ENCODE results near the gene DUSP8. TPM values are rescaled to one million over a fixed set of nuclear protein-coding genes. Genes with fewer than 3 reads are reported as not detected.

Gene DUSP8
- total RNA-seq, 4 donors from 2014 or later: 2.5 to 8.5 (median 4.8) TPM

GRCh38 chr11:1573903-1574237 lies 1.8 kb upstream of the DUSP8 start:
- Histone ChIP-seq H3K36me3 (no peaks in the 10 kb centered on the region), H3K4me1 (peaks cover 38 to 55% (median 53%) of the 10 kb centered on the region in 4 donors), H3K27ac (replicated peaks in 1 of 4) (peak overlapping the region; percentile 79 to 87 (median 81)), H3K9me3 (peaks cover 0 to 10% (median 4%) of the 10 kb centered on the region in 4 donors), H3K27me3 (peaks cover 0 to 11% (median 2%) of the 10 kb centered on the region in 4 donors), H3K4me3 (peak overlapping the region; percentile 48 to 85 (median 53))
- intact Hi-C loops (cut with DNase I): loop anchor here (1.0 kb wide), 1 partner anchor 28 kb away; no protein-coding TSS in a partner anchor
- TF ChIP-seq EP300 (IDR thresholded peaks at IDR 0.05) (no peak), POLR2A (IDR thresholded peaks at IDR 0.05; ENCODE audit: low read depth) (no peak), POLR2AphosphoS5 (IDR thresholded peaks at IDR 0.05) (no peak), CTCF (IDR thresholded peaks at IDR 0.05) (no peak)
- 34% methylated on average over 5 of the region's 7 CpGs for WGBS
- DNase-seq (ENCODE audit: extremely low spot score): no peak

DNA sequence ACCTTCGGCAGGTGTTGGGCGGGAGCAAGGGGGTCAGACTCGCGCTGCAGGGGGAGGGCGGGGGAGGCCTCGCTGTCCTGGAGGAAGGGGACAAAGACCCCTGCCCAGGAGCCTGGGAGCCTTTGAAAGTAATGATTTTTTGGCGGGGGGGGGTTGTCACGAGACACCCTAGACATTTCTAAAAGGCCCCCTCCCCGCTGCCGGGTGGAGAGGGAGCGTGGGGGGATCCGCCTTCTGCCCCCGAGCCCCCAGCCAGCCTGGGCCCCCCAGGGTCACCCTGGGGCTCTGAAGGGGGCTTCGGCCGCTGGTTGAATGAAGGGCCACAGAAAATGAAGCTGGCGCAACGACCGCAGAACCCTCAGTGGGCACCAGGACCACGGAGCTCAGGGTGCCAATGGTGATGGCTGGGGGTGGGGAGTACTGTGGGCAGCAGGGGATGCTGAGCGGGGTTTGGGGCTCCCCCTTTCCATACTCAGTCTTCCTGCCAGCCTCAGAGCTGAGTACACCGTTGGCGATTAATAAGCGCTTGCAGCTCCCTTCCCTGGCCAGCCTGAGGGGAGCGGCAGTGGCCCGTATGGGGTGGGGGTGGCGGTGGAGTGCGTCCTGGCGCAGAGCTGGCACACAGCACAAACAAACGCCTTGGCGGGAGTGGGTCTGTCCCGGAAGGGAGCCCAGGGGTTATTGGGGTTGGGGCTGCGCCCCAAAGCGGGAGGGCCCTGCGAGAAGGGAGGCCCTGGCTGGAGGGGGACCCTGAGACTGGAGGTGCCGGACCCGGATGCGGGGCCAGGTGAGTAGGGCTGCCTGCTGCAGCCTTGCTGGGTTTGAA lies 1.2 kb upstream of the DUSP8 start:
- no peak for DNase-seq (ENCODE audit: extremely low spot score)
- peaks cover 0 to 11% (median 2%) of the 10 kb centered on the region in 4 donors for H3K27me3 ChIP-seq
- no peak for TF ChIP-seq POLR2A (IDR thresholded peaks at IDR 0.05; ENCODE audit: low read depth)
- TF ChIP-seq EP300 (IDR thresholded peaks at IDR 0.05): no peak
- no peak for TF ChIP-seq POLR2AphosphoS5 (IDR thresholded peaks at IDR 0.05)
- no peak for TF ChIP-seq CTCF (IDR thresholded peaks at IDR 0.05)
- no peaks in the 10 kb centered on the region for H3K36me3 ChIP-seq
- 10% methylated on average over 26 of the region's 37 CpGs for WGBS
- H3K4me1 ChIP-seq: peaks cover 43 to 61% (median 58%) of the 10 kb centered on the region in 4 donors
- H3K4me3 ChIP-seq: peak overlapping the region; percentile 68 to 85 (median 74)
- intact Hi-C loops (cut with DNase I): no loop called here
- H3K9me3 ChIP-seq: peaks cover 0 to 4% (median 2%) of the 10 kb centered on the region in 4 donors
- H3K27ac ChIP-seq (replicated peaks in 1 of 4): peak overlapping the region; percentile 79 to 87 (median 81)

DNA sequence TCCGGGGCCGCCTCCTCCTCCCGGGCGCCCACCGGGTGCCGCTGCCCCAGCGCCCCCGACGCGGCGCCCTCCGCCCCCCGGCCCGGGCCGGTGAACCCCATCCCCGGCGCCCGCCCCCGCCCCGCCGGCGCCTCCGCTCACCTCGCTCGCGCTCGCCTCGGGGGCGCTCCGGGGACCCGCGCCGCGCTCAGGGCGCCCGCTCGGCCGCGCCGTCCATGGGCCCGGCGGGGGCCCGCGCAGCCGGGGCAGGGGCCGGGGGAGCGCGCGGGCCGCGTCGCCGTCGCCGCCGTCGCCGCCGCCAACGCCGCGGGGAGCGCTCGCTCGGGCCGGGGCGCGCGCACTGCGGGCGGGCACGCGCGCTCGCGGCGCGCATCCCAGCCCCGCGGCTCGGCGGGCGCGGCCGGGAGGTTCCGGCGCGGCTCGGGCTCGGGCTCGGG lies 293 bp downstream of the DUSP8 start:
- no peaks in the 10 kb centered on the region for H3K36me3 ChIP-seq
- peaks cover 52 to 76% (median 71%) of the 10 kb centered on the region in 4 donors for H3K4me1 ChIP-seq
- TF ChIP-seq POLR2AphosphoS5 (IDR thresholded peaks at IDR 0.05): no peak
- no peak for TF ChIP-seq CTCF (IDR thresholded peaks at IDR 0.05)
- no peak for TF ChIP-seq EP300 (IDR thresholded peaks at IDR 0.05)
- TF ChIP-seq POLR2A (IDR thresholded peaks at IDR 0.05; ENCODE audit: low read depth): no peak
- H3K27me3 ChIP-seq: peaks cover 0 to 11% (median 2%) of the 10 kb centered on the region in 4 donors
- H3K27ac ChIP-seq (replicated peaks in 1 of 4): peak overlapping the region; percentile 82 to 86 (median 85)
- WGBS: 0% methylated on average over 3 of the region's 91 CpGs
- intact Hi-C loops (cut with DNase I): no loop called here
- no peaks in the 10 kb centered on the region for H3K9me3 ChIP-seq
- H3K4me3 ChIP-seq: peak overlapping the region; percentile 68 to 85 (median 74)
- DNase-seq (ENCODE audit: extremely low spot score): no peak

DNA sequence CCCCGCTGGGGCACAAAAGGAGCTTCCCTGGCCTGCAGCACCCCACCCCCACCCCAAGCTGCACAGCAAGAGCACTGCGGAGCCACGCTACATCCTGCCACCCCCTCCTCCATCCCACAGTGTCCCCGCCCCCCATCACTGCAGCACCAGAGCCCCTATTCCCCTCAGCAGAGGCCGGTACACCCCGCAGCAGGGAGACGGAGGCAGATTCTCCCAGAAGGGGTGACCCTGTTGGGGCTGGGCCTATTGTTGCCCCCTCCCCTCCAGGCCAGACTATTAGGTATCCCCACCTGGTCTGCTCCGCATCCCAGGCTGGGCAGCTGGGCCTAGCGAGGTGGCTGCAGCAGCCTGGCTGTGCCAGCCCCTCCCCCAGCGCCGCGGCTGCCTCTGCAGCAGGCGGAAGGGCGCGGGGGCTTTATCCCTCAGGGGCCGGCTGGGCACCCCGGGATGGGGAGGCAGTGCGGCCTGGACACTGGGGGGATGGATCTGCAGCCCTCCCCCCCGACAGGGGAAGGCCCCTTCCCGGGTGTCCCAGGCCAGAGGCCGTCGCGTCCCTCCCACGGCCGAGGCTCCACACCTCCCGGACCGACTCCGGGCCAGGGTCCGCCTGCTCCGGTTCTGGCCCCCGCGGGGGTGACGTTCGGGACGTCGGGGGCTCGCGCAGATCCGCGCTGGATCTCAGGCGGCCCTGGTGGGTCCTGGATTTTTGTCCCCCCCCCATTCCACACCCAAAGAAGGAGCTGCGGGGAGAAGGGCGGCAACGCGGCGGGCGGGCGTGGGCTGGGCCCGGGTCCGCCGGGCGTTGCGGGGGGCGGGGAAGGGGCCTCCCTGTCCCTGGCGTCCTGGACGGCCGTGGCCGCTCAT lies 943 bp downstream of the DUSP8 start:
- DNase-seq (ENCODE audit: extremely low spot score): no peak
- peaks cover 0 to 11% (median 2%) of the 10 kb centered on the region in 4 donors for H3K27me3 ChIP-seq
- H3K36me3 ChIP-seq: no peaks in the 10 kb centered on the region
- TF ChIP-seq EP300 (IDR thresholded peaks at IDR 0.05) (no peak), CTCF (IDR thresholded peaks at IDR 0.05) (no peak), POLR2AphosphoS5 (IDR thresholded peaks at IDR 0.05) (peak in 1 of 2 donors; percentile 19), POLR2A (IDR thresholded peaks at IDR 0.05; ENCODE audit: low read depth) (no peak)
- 13% methylated on average over 3 of the region's 58 CpGs for WGBS
- peaks cover 52 to 82% (median 71%) of the 10 kb centered on the region in 4 donors for H3K4me1 ChIP-seq
- H3K9me3 ChIP-seq: no peaks in the 10 kb centered on the region
- H3K27ac ChIP-seq (replicated peaks in 1 of 4): peak overlapping the region; percentile 82 to 86 (median 85)
- H3K4me3 ChIP-seq: peak overlapping the region; percentile 66 to 85 (median 68)
- intact Hi-C loops (cut with DNase I): no loop called here

Data from esophagus muscularis mucosa (tissue), 4 donors.